Head of caudate nucleus (tissue), 42 donors: ENCODE measurements around the gene CWC22.
"Not testable (repeated sequence)": the region's sequence is repeated elsewhere in the genome, so short reads cannot be mapped to it uniquely, and the experiment has no call there.

Experiments
- DNase-seq, 42 donors: peaks; one replicate each; pipeline versions ENCODE4 v3.0.0 to v3.0.0-alpha.2; 2020 to 2021; ENCODE audit warnings: mixed read lengths in 7 of 42
- intact Hi-C: fragments of 100-400 bp; cut with DNase I; formaldehyde crosslinking; loops from one replicate; pipeline ENCODE4 v1.15.0; 2022

CWC22 gene

GRCh38 chr2:180005465-180005864 lies 1.6 kb downstream of the CWC22 start:
- intact Hi-C loops, DNase-seq: not testable (repeated sequence)

GRCh38 chr2:180004731-180005130 lies 2.4 kb downstream of the CWC22 start:
- intact Hi-C loops, result no loop called here
- no peak for DNase-seq

- no peak for DNase-seq
- intact Hi-C loops, result no loop called here
Measured at GRCh38 chr2:180003559-180003958, 3.5 kb downstream of the CWC22 start.

GRCh38 chr2:180003073-180003472 lies 4.0 kb downstream of the CWC22 start:
- intact Hi-C loops, result no loop called here
- no peak for DNase-seq

GRCh38 chr2:180002198-180002770 lies 4.8 kb downstream of the CWC22 start:
- DNase-seq, result no peak
- intact Hi-C loops, result no loop called here

GRCh38 chr2:180001726-180002125 lies 5.4 kb downstream of the CWC22 start:
- intact Hi-C loops, result no loop called here
- DNase-seq, result no peak

- DNase-seq, result no peak
- intact Hi-C loops, result no loop called here
Measured at GRCh38 chr2:180000434-180000833, 6.7 kb downstream of the CWC22 start.

- intact Hi-C loops, result no loop called here
- no peak for DNase-seq
Measured at GRCh38 chr2:179999000-179999399, 8.1 kb downstream of the CWC22 start.

- no peak for DNase-seq
- intact Hi-C loops, result no loop called here
Measured at GRCh38 chr2:179995741-179996515, 11.2 kb downstream of the CWC22 start.

GRCh38 chr2:179991344-179991743 lies 15.8 kb downstream of the CWC22 start:
- DNase-seq, result peak in 1 of 42 donors; percentile 14
- intact Hi-C loops, result no loop called here

- intact Hi-C loops, result no loop called here
- DNase-seq, result no peak
Measured at GRCh38 chr2:179990676-179991317, 16.3 kb downstream of the CWC22 start.

GRCh38 chr2:179987916-179988315 lies 19.2 kb downstream of the CWC22 start:
- DNase-seq, result no peak
- intact Hi-C loops, result no loop called here

GRCh38 chr2:179985163-179985820 lies 21.8 kb downstream of the CWC22 start:
- DNase-seq, result no peak
- intact Hi-C loops, result no loop called here

GRCh38 chr2:179983250-179983932 lies 23.7 kb downstream of the CWC22 start:
- intact Hi-C loops, result no loop called here
- no peak for DNase-seq

- intact Hi-C loops, result no loop called here
- DNase-seq, result no peak
Measured at GRCh38 chr2:179981085-179981484, 26.0 kb downstream of the CWC22 start.

- intact Hi-C loops, result no loop called here
- DNase-seq, result no peak
Measured at GRCh38 chr2:179974761-179975160, 32.3 kb downstream of the CWC22 start.

- intact Hi-C loops, result no loop called here
- DNase-seq, result no peak
Measured at GRCh38 chr2:179966778-179967394, 40.2 kb downstream of the CWC22 start.

- intact Hi-C loops, result no loop called here
- no peak for DNase-seq
Measured at GRCh38 chr2:179965291-179966258, 41.5 kb downstream of the CWC22 start.
